HepG2 (cell line): ENCODE results near the gene PPP1R2B.

ENCODE experiments used
- SMC3 ChIP-seq: IDR thresholded peaks from 2 replicates; pipeline ENCODE4 v1.6.1; 2011; ENCODE audit warnings: low read length, improper control_type of control experiment
- YY1 ChIP-seq: IDR thresholded peaks from 2 replicates; pipeline ENCODE4 v1.6.1; 2011; ENCODE audit warnings: low read length, low read depth, moderate library complexity, mild to moderate bottlenecking; ENCODE audit not compliant: insufficient read depth, insufficient replicate concordance
- ZBTB4 ChIP-seq: sonication (generic); formaldehyde crosslinking; IDR thresholded peaks from 2 replicates; pipeline ENCODE4 v1.4.0; 2020; ENCODE audit warnings: missing genetic modification reagents, mild to moderate bottlenecking, borderline replicate concordance
- ZNF331 ChIP-seq: sonication (generic); formaldehyde crosslinking; IDR thresholded peaks from 2 replicates; pipeline ENCODE4 v1.4.0; 2020; ENCODE audit warnings: missing genetic modification reagents
- ZNF816 ChIP-seq: sonication (generic); formaldehyde crosslinking; IDR thresholded peaks from 2 replicates; pipeline ENCODE4 v1.8.0; 2022; ENCODE audit warnings: missing genetic modification reagents, mild to moderate bottlenecking, borderline replicate concordance

GRCh38 chr5:156883316-156883875 is 33.3 kb downstream of the PPP1R2B start:
- TF ChIP-seq ZNF816 (CRISPR knock-in tag) (no peak), SMC3 (no peak), YY1 (no peak), ZBTB4 (CRISPR knock-in tag) (no peak), ZNF331 (no peak)
